Adrenal gland (tissue), 12 donors: ENCODE measurements around the gene CPA3. TPM values are rescaled to one million over a fixed set of nuclear protein-coding genes. Genes with fewer than 3 reads are reported as not detected.

Experiments
- DNase-seq, 7 donors: peaks; one replicate each; pipeline ENCODE4 v3.0.0-alpha.2; 2019 to 2020
- H3K27ac ChIP-seq, 5 donors: fragments of 200-600 bp; sonication (generic) in 4 of 5; 1 replicate in 3 of 5; 2 replicates in 2 of 5; pipeline versions ENCODE4 v1.5.1 to v1.8.0; 2016 to 2020; ENCODE audit warnings: mild to moderate bottlenecking in 1 of 5
- H3K27me3 ChIP-seq: fragments of 200-600 bp; 2 replicates; pipeline ENCODE4 v1.8.0; 2021
- H3K36me3 ChIP-seq, 2 donors: fragments of 200-600 bp; replicated peaks in 1 of 2; 1 replicate in 1 of 2; 2 replicates in 1 of 2; pipeline versions ENCODE4 v1.5.1 to v1.8.0; 2018 to 2022
- H3K4me1 ChIP-seq, 2 donors: fragments of 200-600 bp; replicated peaks in 1 of 2; 1 replicate in 1 of 2; 2 replicates in 1 of 2; pipeline versions ENCODE4 v1.5.1 to v1.8.0; 2018 to 2021
- H3K4me3 ChIP-seq, 4 donors: fragments of 200-600 bp; sonication (generic) in 3 of 4; one replicate each; pipeline ENCODE4 v1.5.1; 2016 to 2018
- H3K9me3 ChIP-seq, 3 donors: fragments of 200-600 bp; sonication (generic) in 1 of 3; replicated peaks in 1 of 3; 1 replicate in 2 of 3; 2 replicates in 1 of 3; pipeline versions ENCODE4 v1.5.1 to v1.8.0; 2016 to 2021
- POLR2A ChIP-seq, 2 donors: fragments of 450-650 bp; IDR thresholded peaks; one replicate each; pipeline ENCODE4 v1.6.1; 2017; ENCODE audit warnings: antibody characterized with exemption in 2 of 2, mild to moderate bottlenecking in 2 of 2, moderate library complexity in 1 of 2
- WGBS, 4 donors: extraction: QIAGEN DNeasy Blood & Tissue Kit in 2 of 4; methylation state at CpG; one replicate each; pipeline versions ENCODE4 v1.1.5 to v1.1.7; 2013 to 2017; 5-methylcytosine and 5-hydroxymethylcytosine counted together
- intact Hi-C, 2 donors: fragments of 100-400 bp; cut with DNase I; formaldehyde crosslinking; loops; one replicate each; pipeline versions ENCODE4 v1.14.1 to v1.15.0; 2022 to 2023
- polyA plus RNA-seq, 3 donors: library from polyadenylated mRNA; stranded (reverse); fragments of 200-250 nt in 2 of 3; fragments of 350-450 nt in 1 of 3; fragmentation: Illumina TruSeq in 1 of 3; extraction: RNeasy Lipid Tissue Mini Kit (QIAGEN cat#74804) in 1 of 3; gene quantifications; one replicate each; pipeline ENCODE4 v1.2.3, GENCODE V29; 2013 to 2014
- total RNA-seq, 9 donors: library from RNA; depleted of rRNA in 4 of 9; stranded (reverse); fragments of >200 nt in 4 of 9; fragments of 120-200 nt in 1 of 9; fragmentation: NEBNext Ultra II Directional in 1 of 9; extraction: Animal tissue kit (Norgen Biotek cat#: 25700) in 1 of 9; gene quantifications; one replicate each; pipeline versions ENCODE4 v1.1.0 to v1.2.4, GENCODE V29; 2013 to 2023
- TF ChIP-seq, protein P1 (sequence below), 6 experiments: fragments of 450-650 bp in 4 of 6; fragments of 200-600 bp in 2 of 6; sonication (generic) in 1 of 6; IDR thresholded peaks; 1 replicate in 5 of 6; 2 replicates in 1 of 6; pipeline versions ENCODE4 v1.5.1 to v1.8.0; 2016 to 2021; ENCODE audit warnings: antibody characterized with exemption in 6 of 6, mild to moderate bottlenecking in 2 of 6, moderate library complexity in 1 of 6
- donor health status: healthy with polysubstance abuse.
- donor health status: Bipolar disorder and iron deficiency.
- donor health status: DM: yes; HTN: yes; CAD: no.
- donor health status: DM: no; HTN: no; CAD: no.
- donor health status: DM: no; HTN: no; CAD: no.
- donor health status: DM: yes; HTN: yes; CAD: no.

Gene CPA3
- total and polyA plus RNA-seq, 12 donors = 0.39 to 4.1 (median 0.78) TPM; not detected in 3

GRCh38 chr3:148852271-148852992 is 12.7 kb upstream of the CPA3 start:
- H3K27ac ChIP-seq = no peak overlapping the region
- no peak for DNase-seq
- no peak for TF ChIP-seq POLR2A (IDR thresholded peaks at IDR 0.05)
- TF ChIP-seq, protein P1, sequence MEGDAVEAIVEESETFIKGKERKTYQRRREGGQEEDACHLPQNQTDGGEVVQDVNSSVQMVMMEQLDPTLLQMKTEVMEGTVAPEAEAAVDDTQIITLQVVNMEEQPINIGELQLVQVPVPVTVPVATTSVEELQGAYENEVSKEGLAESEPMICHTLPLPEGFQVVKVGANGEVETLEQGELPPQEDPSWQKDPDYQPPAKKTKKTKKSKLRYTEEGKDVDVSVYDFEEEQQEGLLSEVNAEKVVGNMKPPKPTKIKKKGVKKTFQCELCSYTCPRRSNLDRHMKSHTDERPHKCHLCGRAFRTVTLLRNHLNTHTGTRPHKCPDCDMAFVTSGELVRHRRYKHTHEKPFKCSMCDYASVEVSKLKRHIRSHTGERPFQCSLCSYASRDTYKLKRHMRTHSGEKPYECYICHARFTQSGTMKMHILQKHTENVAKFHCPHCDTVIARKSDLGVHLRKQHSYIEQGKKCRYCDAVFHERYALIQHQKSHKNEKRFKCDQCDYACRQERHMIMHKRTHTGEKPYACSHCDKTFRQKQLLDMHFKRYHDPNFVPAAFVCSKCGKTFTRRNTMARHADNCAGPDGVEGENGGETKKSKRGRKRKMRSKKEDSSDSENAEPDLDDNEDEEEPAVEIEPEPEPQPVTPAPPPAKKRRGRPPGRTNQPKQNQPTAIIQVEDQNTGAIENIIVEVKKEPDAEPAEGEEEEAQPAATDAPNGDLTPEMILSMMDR (IDR thresholded peaks at IDR 0.05) = no peak
- H3K4me3 ChIP-seq = no peak overlapping the region
- no peaks in the 10 kb centered on the region for H3K9me3 ChIP-seq
- intact Hi-C loops = no loop called here
- 75 to 80% (median 77%) methylated on average over 7 of the region's 7 CpGs for WGBS, 4 donors
- H3K27me3 ChIP-seq = no peaks in the 10 kb centered on the region
- H3K36me3 ChIP-seq = no peaks in the 10 kb centered on the region
- peaks cover 23 to 27% of the 10 kb centered on the region in 2 donors for H3K4me1 ChIP-seq

DNA sequence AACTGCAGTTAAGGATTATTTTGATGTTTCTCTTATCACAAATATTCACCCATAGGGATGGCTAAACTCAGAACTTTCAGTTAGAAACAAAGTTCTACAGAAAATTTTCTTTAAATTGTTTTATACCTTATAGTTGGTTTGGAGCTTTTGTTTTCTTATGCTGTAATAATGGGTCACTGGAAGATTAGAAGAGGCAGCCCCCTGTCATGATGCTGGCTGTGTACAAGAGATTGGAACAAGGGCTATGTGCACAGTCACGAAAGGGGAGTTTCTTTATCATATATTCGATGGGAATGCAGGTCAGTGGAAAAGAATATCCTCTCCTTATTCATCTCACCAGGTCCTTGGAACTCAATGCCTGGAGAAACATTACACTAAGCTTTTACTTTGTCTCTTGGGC is 12.0 kb upstream of the CPA3 start:
- Histone ChIP-seq H3K4me3 (no peak overlapping the region), H3K9me3 (no peaks in the 10 kb centered on the region), H3K27me3 (no peaks in the 10 kb centered on the region), H3K4me1 (peaks cover 18 to 21% of the 10 kb centered on the region in 2 donors), H3K27ac (peak overlapping the region in 2 of 5 donors; percentile 26 to 30), H3K36me3 (no peaks in the 10 kb centered on the region)
- 66 to 81% (median 70%) methylated on average over 2 of the region's 2 CpGs for WGBS, 4 donors
- TF ChIP-seq, protein P1 (IDR thresholded peaks at IDR 0.05) = no peak
- TF ChIP-seq POLR2A (IDR thresholded peaks at IDR 0.05) = no peak
- DNase-seq = no peak
- intact Hi-C loops = no loop called here

DNA sequence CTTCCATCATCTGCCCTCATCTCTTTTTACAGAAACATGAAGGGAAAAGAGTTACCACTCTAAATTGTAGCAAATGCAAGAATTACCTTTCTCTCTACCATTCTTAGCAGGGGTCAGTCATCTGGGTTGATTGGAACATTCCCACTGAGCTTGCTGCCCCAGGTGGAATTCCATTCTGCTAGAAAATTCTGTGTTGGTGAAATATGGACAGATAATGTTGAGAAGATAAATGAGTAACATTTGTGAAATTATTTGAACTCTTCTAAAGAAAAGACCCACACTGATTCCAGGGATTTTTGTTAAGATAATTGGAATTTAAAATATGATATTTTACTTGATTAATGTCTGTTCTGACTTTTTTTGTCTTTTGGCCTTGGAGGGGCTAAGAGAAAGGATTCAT is 11.0 kb upstream of the CPA3 start:
- no peak for DNase-seq
- intact Hi-C loops = no loop called here
- H3K36me3 ChIP-seq = no peaks in the 10 kb centered on the region
- H3K27ac ChIP-seq = no peak overlapping the region
- TF ChIP-seq POLR2A (IDR thresholded peaks at IDR 0.05) = no peak
- TF ChIP-seq, protein P1 (IDR thresholded peaks at IDR 0.05) = no peak
- no peaks in the 10 kb centered on the region for H3K9me3 ChIP-seq
- H3K4me1 ChIP-seq = peaks cover 18% of the 10 kb centered on the region in 2 donors
- H3K4me3 ChIP-seq = no peak overlapping the region
- no peaks in the 10 kb centered on the region for H3K27me3 ChIP-seq

- peak overlapping the region in 1 of 5 donors; percentile 5 for H3K27ac ChIP-seq
- intact Hi-C loops = no loop called here
- no peaks in the 10 kb centered on the region for H3K27me3 ChIP-seq
- TF ChIP-seq, protein P1 (IDR thresholded peaks at IDR 0.05) = no peak
- no peak for TF ChIP-seq POLR2A (IDR thresholded peaks at IDR 0.05)
- peak in 2 of 7 donors; percentile 20 to 24 for DNase-seq
- no peaks in the 10 kb centered on the region for H3K36me3 ChIP-seq
- H3K4me1 ChIP-seq = peaks cover 18% of the 10 kb centered on the region in 2 donors
- H3K9me3 ChIP-seq = no peaks in the 10 kb centered on the region
- 47 to 69% (median 63%) methylated on average over 3 of the region's 3 CpGs for WGBS, 4 donors
- H3K4me3 ChIP-seq = no peak overlapping the region
These were observed 8.7 kb upstream of the CPA3 start for GRCh38 chr3:148856384-148856783.
